ENCODE data around the gene WAPL.

Gene WAPL

DNA sequence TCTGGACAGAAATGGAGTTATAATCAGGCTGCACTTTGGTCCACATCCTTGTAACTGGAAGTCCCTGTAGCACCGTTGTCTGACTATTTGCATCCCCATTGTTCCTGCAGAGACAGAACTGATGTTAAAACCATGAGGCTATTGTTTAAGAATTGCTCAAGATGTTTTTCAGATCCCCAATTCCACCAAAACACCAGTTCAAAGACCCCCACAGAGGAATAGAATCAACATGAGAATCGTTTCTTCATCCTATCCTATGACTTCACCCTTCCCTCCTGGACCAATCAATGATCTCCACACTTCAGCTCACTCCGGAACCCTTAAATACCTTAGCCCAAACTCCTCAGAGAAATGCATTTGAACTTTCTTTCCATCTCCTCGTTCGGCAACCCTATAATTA is 97.9 kb downstream of the WAPL start:
- H3K4me2 ChIP-seq (ENCODE audit: low read length): no peak overlapping the region
- no peak for TF ChIP-seq EZH2 (IDR thresholded peaks at IDR 0.05; ENCODE audit: borderline replicate concordance, low read length)
- TF ChIP-seq, protein P1, sequence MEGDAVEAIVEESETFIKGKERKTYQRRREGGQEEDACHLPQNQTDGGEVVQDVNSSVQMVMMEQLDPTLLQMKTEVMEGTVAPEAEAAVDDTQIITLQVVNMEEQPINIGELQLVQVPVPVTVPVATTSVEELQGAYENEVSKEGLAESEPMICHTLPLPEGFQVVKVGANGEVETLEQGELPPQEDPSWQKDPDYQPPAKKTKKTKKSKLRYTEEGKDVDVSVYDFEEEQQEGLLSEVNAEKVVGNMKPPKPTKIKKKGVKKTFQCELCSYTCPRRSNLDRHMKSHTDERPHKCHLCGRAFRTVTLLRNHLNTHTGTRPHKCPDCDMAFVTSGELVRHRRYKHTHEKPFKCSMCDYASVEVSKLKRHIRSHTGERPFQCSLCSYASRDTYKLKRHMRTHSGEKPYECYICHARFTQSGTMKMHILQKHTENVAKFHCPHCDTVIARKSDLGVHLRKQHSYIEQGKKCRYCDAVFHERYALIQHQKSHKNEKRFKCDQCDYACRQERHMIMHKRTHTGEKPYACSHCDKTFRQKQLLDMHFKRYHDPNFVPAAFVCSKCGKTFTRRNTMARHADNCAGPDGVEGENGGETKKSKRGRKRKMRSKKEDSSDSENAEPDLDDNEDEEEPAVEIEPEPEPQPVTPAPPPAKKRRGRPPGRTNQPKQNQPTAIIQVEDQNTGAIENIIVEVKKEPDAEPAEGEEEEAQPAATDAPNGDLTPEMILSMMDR (IDR thresholded peaks at IDR 0.05; ENCODE audit: low read length): no peak
- no peaks in the 10 kb centered on the region for H3K79me2 ChIP-seq (ENCODE audit: insufficient read depth, low read length)
- no peak overlapping the region for H3K9ac ChIP-seq (ENCODE audit: low read length)
- no peak overlapping the region for H3K27ac ChIP-seq (ENCODE audit: low read depth, low read length, poor library complexity, severe bottlenecking)
- H3K9me3 ChIP-seq (ENCODE audit: low read length): no peaks in the 10 kb centered on the region
- no peaks in the 10 kb centered on the region for H4K20me1 ChIP-seq (ENCODE audit: insufficient read depth, low read length)
- no peaks in the 10 kb centered on the region for H3F3A ChIP-seq (ENCODE audit: insufficient read depth, low read length)
- no peaks in the 10 kb centered on the region for H3K36me3 ChIP-seq (ENCODE audit: insufficient read depth, low read length)
- no peaks in the 10 kb centered on the region for H3K9me2 ChIP-seq (ENCODE audit: low read depth, low read length)
- no peak overlapping the region for H2AFZ ChIP-seq (ENCODE audit: low read length)
- no peak overlapping the region for H3K4me3 ChIP-seq (ENCODE audit: low read depth, low read length, poor library complexity, severe bottlenecking)
- peaks cover 5% of the 10 kb centered on the region for H3K4me1 ChIP-seq (ENCODE audit: insufficient read depth, low read length, severe bottlenecking)
- no peaks in the 10 kb centered on the region for H3K27me3 ChIP-seq (ENCODE audit: insufficient read depth, low read length)

DNA sequence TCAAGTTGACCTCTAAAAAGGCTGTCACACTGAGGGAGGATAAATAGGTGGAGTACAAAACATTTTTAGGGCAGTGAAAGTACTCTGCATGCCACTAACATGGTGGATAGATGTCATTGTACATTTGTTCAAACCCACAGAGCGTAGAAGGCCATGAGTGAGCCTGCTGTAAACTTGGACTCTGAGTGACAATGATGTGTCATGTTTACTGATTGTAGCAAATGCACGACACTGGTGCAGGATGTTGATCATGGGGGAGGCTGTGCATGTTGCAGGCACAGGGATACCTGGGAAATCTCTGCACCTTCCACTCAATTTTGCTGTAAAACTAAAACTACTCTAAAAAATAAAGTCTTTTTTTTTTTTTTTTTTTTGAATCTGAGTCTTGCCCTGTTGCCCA is 102.5 kb downstream of the WAPL start:
- H3K27me3 ChIP-seq (ENCODE audit: insufficient read depth, low read length): no peaks in the 10 kb centered on the region
- H3K9me2 ChIP-seq (ENCODE audit: low read depth, low read length): no peaks in the 10 kb centered on the region
- H2AFZ ChIP-seq (ENCODE audit: low read length): no peak overlapping the region
- no peak overlapping the region for H3K9ac ChIP-seq (ENCODE audit: low read length)
- no peaks in the 10 kb centered on the region for H3K9me3 ChIP-seq (ENCODE audit: low read length)
- H3F3A ChIP-seq (ENCODE audit: insufficient read depth, low read length): no peaks in the 10 kb centered on the region
- peaks cover 38% of the 10 kb centered on the region for H3K4me1 ChIP-seq (ENCODE audit: insufficient read depth, low read length, severe bottlenecking)
- H3K36me3 ChIP-seq (ENCODE audit: insufficient read depth, low read length): no peaks in the 10 kb centered on the region
- H3K4me2 ChIP-seq (ENCODE audit: low read length): no peak overlapping the region
- H3K27ac ChIP-seq (ENCODE audit: low read depth, low read length, poor library complexity, severe bottlenecking): peak overlapping the region; percentile 3
- H4K20me1 ChIP-seq (ENCODE audit: insufficient read depth, low read length): no peaks in the 10 kb centered on the region
- no peak overlapping the region for H3K4me3 ChIP-seq (ENCODE audit: low read depth, low read length, poor library complexity, severe bottlenecking)
- H3K79me2 ChIP-seq (ENCODE audit: insufficient read depth, low read length): no peaks in the 10 kb centered on the region
- TF ChIP-seq EZH2 (IDR thresholded peaks at IDR 0.05; ENCODE audit: borderline replicate concordance, low read length): no peak
- TF ChIP-seq, protein P1 (IDR thresholded peaks at IDR 0.05; ENCODE audit: low read length): no peak

DNA sequence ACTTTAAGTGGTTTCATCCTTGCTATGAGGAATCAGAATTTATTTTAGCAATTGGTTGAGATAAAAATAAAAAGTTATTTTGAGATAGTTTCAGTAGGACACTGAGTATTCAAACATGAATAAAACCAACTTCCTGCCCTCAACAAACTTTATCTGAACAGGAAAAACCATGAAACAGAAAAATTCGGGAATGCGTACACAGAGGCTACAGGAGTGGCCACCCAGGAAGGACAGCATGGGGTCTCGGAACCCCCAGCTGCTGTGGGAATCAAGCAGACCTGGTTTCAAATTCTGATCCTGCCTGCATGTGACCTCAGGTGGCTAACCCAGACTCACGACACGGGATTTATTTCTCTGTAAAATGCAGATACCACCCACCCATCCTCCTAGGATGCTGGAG is 106.0 kb downstream of the WAPL start:
- H2AFZ ChIP-seq (ENCODE audit: low read length): no peak overlapping the region
- H3K27me3 ChIP-seq (ENCODE audit: insufficient read depth, low read length): no peaks in the 10 kb centered on the region
- no peaks in the 10 kb centered on the region for H3K9me2 ChIP-seq (ENCODE audit: low read depth, low read length)
- H4K20me1 ChIP-seq (ENCODE audit: insufficient read depth, low read length): no peaks in the 10 kb centered on the region
- H3K79me2 ChIP-seq (ENCODE audit: insufficient read depth, low read length): no peaks in the 10 kb centered on the region
- peaks cover 3% of the 10 kb centered on the region for H3K9me3 ChIP-seq (ENCODE audit: low read length)
- TF ChIP-seq, protein P1 (IDR thresholded peaks at IDR 0.05; ENCODE audit: low read length): no peak
- no peak overlapping the region for H3K4me2 ChIP-seq (ENCODE audit: low read length)
- H3K9ac ChIP-seq (ENCODE audit: low read length): no peak overlapping the region
- peak overlapping the region; percentile 44 for H3K27ac ChIP-seq (ENCODE audit: low read depth, low read length, poor library complexity, severe bottlenecking)
- no peak overlapping the region for H3K4me3 ChIP-seq (ENCODE audit: low read depth, low read length, poor library complexity, severe bottlenecking)
- 0 out of 2 replicates have a peak, but pooled peaks cover 11% of the 10 kb centered on the region for H3F3A ChIP-seq (ENCODE audit: insufficient read depth, low read length)
- peaks cover 72% of the 10 kb centered on the region for H3K4me1 ChIP-seq (ENCODE audit: insufficient read depth, low read length, severe bottlenecking)
- H3K36me3 ChIP-seq (ENCODE audit: insufficient read depth, low read length): 0 out of 2 replicates have a peak, but pooled peaks cover 4% of the 10 kb centered on the region
